ENCODE measurements around the gene RBKS.

Gene RBKS

GRCh38 chr2:27890146-27890923 lies at the start of gene RBKS, which contains the start of gene BABAM2:
Gene RBKS (minus strand): TSS chr2:27890387. CDS start chr2:27890345, 42 bp downstream.
Gene BABAM2 (plus strand): TSS chr2:27890729. CDS start chr2:27894557, 3,828 bp downstream.
- peak; percentile 87 for DNase-seq (ENCODE audit: low read depth)

- DNase-seq (ENCODE audit: low read depth): no peak
Measured at GRCh38 chr2:27935026-27935425, 44.8 kb upstream of the RBKS start.

- DNase-seq (ENCODE audit: low read depth): no peak
Measured at GRCh38 chr2:27932396-27932795, 42.2 kb upstream of the RBKS start.

- no peak for DNase-seq (ENCODE audit: low read depth)
Measured at GRCh38 chr2:27931361-27931950, 41.3 kb upstream of the RBKS start.

GRCh38 chr2:27929916-27930486 lies 39.8 kb upstream of the RBKS start:
- no peak for DNase-seq (ENCODE audit: low read depth)

- no peak for DNase-seq (ENCODE audit: low read depth)
Measured at GRCh38 chr2:27925766-27926472, 35.7 kb upstream of the RBKS start.

- no peak for DNase-seq (ENCODE audit: low read depth)
Measured at GRCh38 chr2:27922842-27923241, 32.7 kb upstream of the RBKS start.

- DNase-seq (ENCODE audit: low read depth): no peak
Measured at GRCh38 chr2:27921880-27922547, 31.8 kb upstream of the RBKS start.

- DNase-seq (ENCODE audit: low read depth): no peak
Measured at GRCh38 chr2:27921424-27921823, 31.2 kb upstream of the RBKS start.

GRCh38 chr2:27920148-27920885 lies 30.1 kb upstream of the RBKS start:
- DNase-seq (ENCODE audit: low read depth): no peak

GRCh38 chr2:27916293-27916995 lies 26.3 kb upstream of the RBKS start:
- no peak for DNase-seq (ENCODE audit: low read depth)

GRCh38 chr2:27915874-27916273 lies 25.7 kb upstream of the RBKS start:
- DNase-seq (ENCODE audit: low read depth): no peak

GRCh38 chr2:27915191-27915590 lies 25.0 kb upstream of the RBKS start:
- DNase-seq (ENCODE audit: low read depth): no peak

- DNase-seq (ENCODE audit: low read depth): no peak
Measured at GRCh38 chr2:27914805-27915175, 24.6 kb upstream of the RBKS start.

- DNase-seq (ENCODE audit: low read depth): no peak
Measured at GRCh38 chr2:27914041-27914804, 24.0 kb upstream of the RBKS start.

- no peak for DNase-seq (ENCODE audit: low read depth)
Measured at GRCh38 chr2:27912512-27912911, 22.3 kb upstream of the RBKS start.

GRCh38 chr2:27911458-27912210 lies 21.4 kb upstream of the RBKS start:
- DNase-seq (ENCODE audit: low read depth): no peak

GRCh38 chr2:27909901-27910300 lies 19.7 kb upstream of the RBKS start:
- DNase-seq (ENCODE audit: low read depth): no peak

GRCh38 chr2:27907547-27907946 lies 17.4 kb upstream of the RBKS start:
- DNase-seq (ENCODE audit: low read depth): no peak
